KMS-11 (cell line): ENCODE data around the gene TAF5.
A peak's percentile ranks its signal among the peaks of the same experiment; 100 is the strongest.

Experiments
- H2AFZ ChIP-seq: fragments of 200-600 bp; sonication (generic); 2 replicates; pipeline ENCODE4 v1.6.1; 2016; ENCODE audit warnings: antibody characterized with exemption, mixed run types, low read depth
- H3K27ac ChIP-seq: fragments of 200-600 bp; sonication (generic); 2 replicates; pipeline ENCODE4 v1.6.1; 2016; ENCODE audit warnings: mild to moderate bottlenecking, mixed run types
- H3K27me3 ChIP-seq: fragments of 200-600 bp; sonication (generic); 2 replicates; pipeline ENCODE4 v1.6.1; 2017; ENCODE audit warnings: mild to moderate bottlenecking, low read depth, mixed run types, moderate library complexity; ENCODE audit not compliant: insufficient read depth
- H3K36me3 ChIP-seq: fragments of 200-600 bp; sonication (generic); 2 replicates; pipeline ENCODE4 v1.6.1; 2017; ENCODE audit warnings: mild to moderate bottlenecking, mixed run types; ENCODE audit not compliant: insufficient read depth
- H3K4me1 ChIP-seq: fragments of 200-600 bp; sonication (generic); 2 replicates; pipeline ENCODE4 v1.6.1; 2016; ENCODE audit warnings: mild to moderate bottlenecking, low read depth, mixed run types; ENCODE audit not compliant: poor library complexity, severe bottlenecking
- H3K4me2 ChIP-seq: fragments of 200-600 bp; sonication (generic); 2 replicates; pipeline ENCODE4 v1.7.0; 2016; ENCODE audit warnings: mild to moderate bottlenecking, mixed run types
- H3K4me3 ChIP-seq: fragments of 200-600 bp; sonication (generic); IDR thresholded peaks from 2 replicates; pipeline ENCODE4 v1.6.1; 2017; ENCODE audit warnings: low read depth, low read length, mixed read lengths; ENCODE audit not compliant: insufficient read depth
- H3K79me2 ChIP-seq: fragments of 200-600 bp; sonication (generic); 2 replicates; pipeline ENCODE4 v1.6.1; 2016; ENCODE audit warnings: low read depth, mixed run types; ENCODE audit not compliant: insufficient read depth
- H3K9ac ChIP-seq: fragments of 200-600 bp; sonication (generic); 2 replicates; pipeline ENCODE4 v1.6.1; 2016; ENCODE audit warnings: mild to moderate bottlenecking, mixed run types
- H4K20me1 ChIP-seq: fragments of 200-600 bp; sonication (generic); 2 replicates; pipeline ENCODE4 v1.6.1; 2016; ENCODE audit warnings: mild to moderate bottlenecking, mixed run types; ENCODE audit not compliant: insufficient read depth
- CTCF ChIP-seq: fragments of 200-600 bp; sonication (generic); conservative IDR thresholded peaks from 2 replicates; pipeline ENCODE4 v1.6.1; 2017; ENCODE audit warnings: low read depth, mild to moderate bottlenecking, antibody characterized with exemption, low read length, moderate library complexity, mixed read lengths

TAF5 gene

GRCh38 chr10:103374263-103374662 is 6.5 kb downstream of the TAF5 start:
- Histone ChIP-seq H3K27me3 (no peaks in the 10 kb centered on the region), H3K27ac (no peak overlapping the region), H3K36me3 (no peaks in the 10 kb centered on the region), H2AFZ (no peak overlapping the region), H4K20me1 (no peaks in the 10 kb centered on the region), H3K79me2 (peaks cover 25% of the 10 kb centered on the region; the same call in 1 of the 2 replicates), H3K4me1 (peaks cover 23% of the 10 kb centered on the region), H3K4me2 (no peak overlapping the region), H3K9ac (no peak overlapping the region), H3K4me3 (no peak overlapping the region)
- TF ChIP-seq CTCF = no peak

GRCh38 chr10:103382769-103383168 is 15.0 kb downstream of the TAF5 start:
- Histone ChIP-seq H3K9ac (no peak overlapping the region), H3K79me2 (no peaks in the 10 kb centered on the region), H3K4me1 (peaks cover 10% of the 10 kb centered on the region), H3K4me3 (no peak overlapping the region), H4K20me1 (no peaks in the 10 kb centered on the region), H3K4me2 (no peak overlapping the region), H3K27ac (peak overlapping the region; percentile 9; the same call in 1 of the 2 replicates), H3K36me3 (0 out of 2 replicates have a peak, but pooled peaks cover 3% of the 10 kb centered on the region), H3K27me3 (no peaks in the 10 kb centered on the region), H2AFZ (no peak overlapping the region)
- no peak for TF ChIP-seq CTCF

GRCh38 chr10:103394180-103394579 is 26.4 kb downstream of the TAF5 start:
- no peaks in the 10 kb centered on the region for H4K20me1 ChIP-seq
- peaks cover 40% of the 10 kb centered on the region for H3K4me1 ChIP-seq
- TF ChIP-seq CTCF = no peak
- peaks cover 4% of the 10 kb centered on the region; the same call in 1 of the 2 replicates for H3K36me3 ChIP-seq
- H3K27me3 ChIP-seq = no peaks in the 10 kb centered on the region
- no peak overlapping the region for H3K9ac ChIP-seq
- H3K4me3 ChIP-seq = no peak overlapping the region
- no peak overlapping the region for H3K4me2 ChIP-seq
- H3K79me2 ChIP-seq = peaks cover 62% of the 10 kb centered on the region
- H3K27ac ChIP-seq = no peak overlapping the region
- no peak overlapping the region for H2AFZ ChIP-seq

GRCh38 chr10:103395754-103396066 is 27.9 kb downstream of the TAF5 start:
- no peaks in the 10 kb centered on the region; the same call in 1 of the 2 replicates for H3K36me3 ChIP-seq
- H3K4me1 ChIP-seq = peaks cover 42% of the 10 kb centered on the region
- H3K27me3 ChIP-seq = no peaks in the 10 kb centered on the region
- H4K20me1 ChIP-seq = no peaks in the 10 kb centered on the region
- H3K4me3 ChIP-seq = no peak overlapping the region
- H3K4me2 ChIP-seq = peak overlapping the region; percentile 94
- peak overlapping the region; percentile 66 for H2AFZ ChIP-seq
- peak overlapping the region; percentile 68 for H3K27ac ChIP-seq
- H3K9ac ChIP-seq = peak overlapping the region; percentile 81
- no peak for TF ChIP-seq CTCF
- peaks cover 70% of the 10 kb centered on the region for H3K79me2 ChIP-seq
